ENCODE measurements around the gene PPA2. TPM values are rescaled to one million over a fixed set of nuclear protein-coding genes. Genes with fewer than 3 reads are reported as not detected.
A peak's percentile ranks its signal among the peaks of the same experiment; 100 is the strongest.

PPA2 gene
- polyA plus RNA-seq, 1 donor from 2014 or later: 151 TPM

DNA sequence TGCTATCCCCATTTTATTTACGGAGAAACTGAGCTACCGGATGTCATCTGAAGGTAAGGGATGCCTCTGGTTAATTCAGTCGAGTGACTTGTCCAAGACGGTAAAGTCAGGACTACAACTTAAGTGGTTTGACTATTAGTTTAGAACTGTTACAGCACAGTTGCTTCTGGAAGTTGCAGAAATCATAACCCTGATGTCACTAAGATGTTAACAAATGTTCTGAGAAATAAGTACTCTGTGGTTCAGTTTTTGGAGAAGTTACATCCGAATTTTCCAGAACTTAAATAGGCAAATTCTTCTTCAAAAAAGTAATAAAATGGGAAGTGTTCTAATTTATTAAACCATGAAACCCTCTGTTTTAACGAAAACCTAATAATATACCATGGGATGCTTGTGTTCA is 3.1 kb downstream of the PPA2 start:
- H3K9me3 ChIP-seq (ENCODE audit: low read length): no peaks in the 10 kb centered on the region
- no peak overlapping the region for H3K9ac ChIP-seq (ENCODE audit: low read length)
- H3K79me2 ChIP-seq (replicated peaks; ENCODE audit: insufficient read depth, low read length): peaks cover 53% of the 10 kb centered on the region
- H3K9me2 ChIP-seq (ENCODE audit: insufficient read depth, low read length): no peaks in the 10 kb centered on the region
- H3K4me3 ChIP-seq (ENCODE audit: low read length): peak overlapping the region; percentile 83
- H3K27me3 ChIP-seq (ENCODE audit: insufficient read depth, low read depth, low read length): no peaks in the 10 kb centered on the region
- no peak overlapping the region for H2AFZ ChIP-seq (ENCODE audit: low read depth, low read length)
- no peaks in the 10 kb centered on the region for H3F3A ChIP-seq (ENCODE audit: insufficient read depth, low read length, poor library complexity, severe bottlenecking)
- H3K4me2 ChIP-seq (ENCODE audit: low read length): peak overlapping the region; percentile 87
- H3K36me3 ChIP-seq (ENCODE audit: insufficient read depth, low read length): no peaks in the 10 kb centered on the region
- H3K27ac ChIP-seq (ENCODE audit: low read length): no peak overlapping the region
- H4K20me1 ChIP-seq (ENCODE audit: insufficient read depth): no peaks in the 10 kb centered on the region
- TF ChIP-seq RAD21 (conservative IDR thresholded peaks at IDR 0.05): no peak
- no peak for TF ChIP-seq EZH2 (IDR thresholded peaks at IDR 0.05; ENCODE audit: borderline replicate concordance, insufficient read depth, low read length, poor library complexity, severe bottlenecking)
- TF ChIP-seq MXI1 (conservative IDR thresholded peaks at IDR 0.05; ENCODE audit: poor library complexity, severe bottlenecking): no peak
- TF ChIP-seq, protein P1, sequence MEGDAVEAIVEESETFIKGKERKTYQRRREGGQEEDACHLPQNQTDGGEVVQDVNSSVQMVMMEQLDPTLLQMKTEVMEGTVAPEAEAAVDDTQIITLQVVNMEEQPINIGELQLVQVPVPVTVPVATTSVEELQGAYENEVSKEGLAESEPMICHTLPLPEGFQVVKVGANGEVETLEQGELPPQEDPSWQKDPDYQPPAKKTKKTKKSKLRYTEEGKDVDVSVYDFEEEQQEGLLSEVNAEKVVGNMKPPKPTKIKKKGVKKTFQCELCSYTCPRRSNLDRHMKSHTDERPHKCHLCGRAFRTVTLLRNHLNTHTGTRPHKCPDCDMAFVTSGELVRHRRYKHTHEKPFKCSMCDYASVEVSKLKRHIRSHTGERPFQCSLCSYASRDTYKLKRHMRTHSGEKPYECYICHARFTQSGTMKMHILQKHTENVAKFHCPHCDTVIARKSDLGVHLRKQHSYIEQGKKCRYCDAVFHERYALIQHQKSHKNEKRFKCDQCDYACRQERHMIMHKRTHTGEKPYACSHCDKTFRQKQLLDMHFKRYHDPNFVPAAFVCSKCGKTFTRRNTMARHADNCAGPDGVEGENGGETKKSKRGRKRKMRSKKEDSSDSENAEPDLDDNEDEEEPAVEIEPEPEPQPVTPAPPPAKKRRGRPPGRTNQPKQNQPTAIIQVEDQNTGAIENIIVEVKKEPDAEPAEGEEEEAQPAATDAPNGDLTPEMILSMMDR (IDR thresholded peaks at IDR 0.05; ENCODE audit: poor library complexity, severe bottlenecking): no peak
- no peak for TF ChIP-seq TAF1 (IDR thresholded peaks at IDR 0.05; ENCODE audit: low read depth)
- TF ChIP-seq, protein P2, sequence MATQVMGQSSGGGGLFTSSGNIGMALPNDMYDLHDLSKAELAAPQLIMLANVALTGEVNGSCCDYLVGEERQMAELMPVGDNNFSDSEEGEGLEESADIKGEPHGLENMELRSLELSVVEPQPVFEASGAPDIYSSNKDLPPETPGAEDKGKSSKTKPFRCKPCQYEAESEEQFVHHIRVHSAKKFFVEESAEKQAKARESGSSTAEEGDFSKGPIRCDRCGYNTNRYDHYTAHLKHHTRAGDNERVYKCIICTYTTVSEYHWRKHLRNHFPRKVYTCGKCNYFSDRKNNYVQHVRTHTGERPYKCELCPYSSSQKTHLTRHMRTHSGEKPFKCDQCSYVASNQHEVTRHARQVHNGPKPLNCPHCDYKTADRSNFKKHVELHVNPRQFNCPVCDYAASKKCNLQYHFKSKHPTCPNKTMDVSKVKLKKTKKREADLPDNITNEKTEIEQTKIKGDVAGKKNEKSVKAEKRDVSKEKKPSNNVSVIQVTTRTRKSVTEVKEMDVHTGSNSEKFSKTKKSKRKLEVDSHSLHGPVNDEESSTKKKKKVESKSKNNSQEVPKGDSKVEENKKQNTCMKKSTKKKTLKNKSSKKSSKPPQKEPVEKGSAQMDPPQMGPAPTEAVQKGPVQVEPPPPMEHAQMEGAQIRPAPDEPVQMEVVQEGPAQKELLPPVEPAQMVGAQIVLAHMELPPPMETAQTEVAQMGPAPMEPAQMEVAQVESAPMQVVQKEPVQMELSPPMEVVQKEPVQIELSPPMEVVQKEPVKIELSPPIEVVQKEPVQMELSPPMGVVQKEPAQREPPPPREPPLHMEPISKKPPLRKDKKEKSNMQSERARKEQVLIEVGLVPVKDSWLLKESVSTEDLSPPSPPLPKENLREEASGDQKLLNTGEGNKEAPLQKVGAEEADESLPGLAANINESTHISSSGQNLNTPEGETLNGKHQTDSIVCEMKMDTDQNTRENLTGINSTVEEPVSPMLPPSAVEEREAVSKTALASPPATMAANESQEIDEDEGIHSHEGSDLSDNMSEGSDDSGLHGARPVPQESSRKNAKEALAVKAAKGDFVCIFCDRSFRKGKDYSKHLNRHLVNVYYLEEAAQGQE (IDR thresholded peaks at IDR 0.05; ENCODE audit: borderline replicate concordance): no peak
- no peak for TF ChIP-seq EP300 (conservative IDR thresholded peaks at IDR 0.05; ENCODE audit: poor library complexity, severe bottlenecking)
- TF ChIP-seq SMC3 (conservative IDR thresholded peaks at IDR 0.05; ENCODE audit: poor library complexity): no peak
- no peak for TF ChIP-seq POLR2AphosphoS5 (IDR thresholded peaks at IDR 0.05)

DNA sequence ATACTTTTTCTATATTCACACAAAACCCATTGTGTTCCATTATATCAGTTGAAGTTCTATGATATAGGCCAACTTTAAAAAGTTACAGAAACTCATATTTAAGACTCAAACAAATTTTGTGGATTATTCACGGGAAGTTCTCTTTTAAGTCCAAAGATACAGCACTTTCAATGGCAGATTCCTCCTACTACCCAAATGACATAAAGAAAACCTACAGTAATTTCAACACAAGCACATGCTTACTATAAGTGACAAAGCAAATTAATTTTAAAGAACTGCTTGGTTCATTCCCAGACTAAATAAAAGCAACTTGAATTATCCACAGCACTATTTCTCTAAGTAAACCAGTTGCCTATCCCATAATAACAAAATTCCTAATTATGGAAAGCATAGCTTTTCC is 4.1 kb downstream of the PPA2 start:
- TF ChIP-seq EP300 (conservative IDR thresholded peaks at IDR 0.05; ENCODE audit: poor library complexity, severe bottlenecking) (no peak), RAD21 (conservative IDR thresholded peaks at IDR 0.05) (no peak), POLR2AphosphoS5 (IDR thresholded peaks at IDR 0.05) (no peak)
- TF ChIP-seq, protein P2 (IDR thresholded peaks at IDR 0.05; ENCODE audit: borderline replicate concordance): no peak
- Histone ChIP-seq H3K9ac (ENCODE audit: low read length) (no peak overlapping the region), H3K4me2 (ENCODE audit: low read length) (no peak overlapping the region), H3K27me3 (ENCODE audit: insufficient read depth, low read depth, low read length) (no peaks in the 10 kb centered on the region), H3K4me3 (ENCODE audit: low read length) (peak overlapping the region; percentile 31), H3F3A (ENCODE audit: insufficient read depth, low read length, poor library complexity, severe bottlenecking) (no peaks in the 10 kb centered on the region), H3K9me2 (ENCODE audit: insufficient read depth, low read length) (no peaks in the 10 kb centered on the region), H4K20me1 (ENCODE audit: insufficient read depth) (no peaks in the 10 kb centered on the region), H3K79me2 (replicated peaks; ENCODE audit: insufficient read depth, low read length) (peaks cover 56% of the 10 kb centered on the region), H2AFZ (ENCODE audit: low read depth, low read length) (no peak overlapping the region), H3K9me3 (ENCODE audit: low read length) (no peaks in the 10 kb centered on the region), H3K36me3 (ENCODE audit: insufficient read depth, low read length) (no peaks in the 10 kb centered on the region), H3K27ac (ENCODE audit: low read length) (no peak overlapping the region)

Data from neural cell (in vitro differentiated cells).